HG03565 (cell line): ENCODE results near the gene ZNF71.

Source experiments
- ATAC-seq: cut with Tn5 transposase; IDR thresholded peaks from one replicate; pipeline ENCODE4 v1.9.1; 2021; ENCODE audit warnings: mild to moderate bottlenecking, moderate library complexity; ENCODE audit not compliant: unreplicated experiment

Gene ZNF71

GRCh38 chr19:56594783-56595547, at the start of gene ZNF71:
Gene ZNF71, plus strand, starts transcription at chr19:56595302. Its CDS starts 6,257 bp downstream, at chr19:56601559.
- ATAC-seq = peak; percentile 87

GRCh38 chr19:56547535-56547934, 47.6 kb upstream of the ZNF71 start:
- ATAC-seq = no peak

- ATAC-seq = no peak
Observed at GRCh38 chr19:56554272-56554869, 40.7 kb upstream of the ZNF71 start.

GRCh38 chr19:56562766-56563165, 32.3 kb upstream of the ZNF71 start:
- ATAC-seq = no peak

GRCh38 chr19:56566904-56567273, 28.2 kb upstream of the ZNF71 start:
- ATAC-seq = peak; percentile 11

GRCh38 chr19:56567274-56568120, 27.6 kb upstream of the ZNF71 start, which contains the start of gene ZNF470:
Gene ZNF470, plus strand, starts transcription at chr19:56567468. Its CDS starts 2,844 bp downstream, at chr19:56570312.
- ATAC-seq = peak; percentile 95

GRCh38 chr19:56572589-56572988, 22.5 kb upstream of the ZNF71 start:
- no peak for ATAC-seq

- no peak for ATAC-seq
Observed at GRCh38 chr19:56573914-56574313, 21.2 kb upstream of the ZNF71 start.

GRCh38 chr19:56577719-56578602, 17.1 kb upstream of the ZNF71 start:
- ATAC-seq = no peak

- ATAC-seq = no peak
Observed at GRCh38 chr19:56594446-56594782, 688 bp upstream of the ZNF71 start.

- no peak for ATAC-seq
Observed at GRCh38 chr19:56595548-56595899, 422 bp downstream of the ZNF71 start.

- no peak for ATAC-seq
Observed at GRCh38 chr19:56596676-56597075, 1.6 kb downstream of the ZNF71 start.

GRCh38 chr19:56597696-56598095, 2.6 kb downstream of the ZNF71 start:
- ATAC-seq = no peak

GRCh38 chr19:56601375-56601774, 6.3 kb downstream of the ZNF71 start:
- ATAC-seq = no peak

GRCh38 chr19:56603829-56604228, 8.7 kb downstream of the ZNF71 start:
- no peak for ATAC-seq

GRCh38 chr19:56608274-56608964, 13.3 kb downstream of the ZNF71 start:
- no peak for ATAC-seq

- ATAC-seq = no peak
Observed at GRCh38 chr19:56611288-56611687, 16.2 kb downstream of the ZNF71 start.

GRCh38 chr19:56612737-56613136, 17.6 kb downstream of the ZNF71 start:
- ATAC-seq = no peak

GRCh38 chr19:56613639-56614038, 18.5 kb downstream of the ZNF71 start:
- ATAC-seq = no peak

GRCh38 chr19:56617531-56617930, 22.4 kb downstream of the ZNF71 start:
- ATAC-seq = no peak
